NCI-H146 treated with DMSO at 0.1 percent for 48 hours (cell line): ENCODE data around the gene OMA1.
"Not testable (repeated sequence)": the region's sequence is repeated elsewhere in the genome, so short reads cannot be mapped to it uniquely, and the experiment has no call there.

Experiments
- DNase-seq: peaks from one replicate; lab custom pipeline; 2025; ENCODE audit not compliant: unreplicated experiment; lab: John Stamatoyannopoulos, UW

Gene OMA1

GRCh38 chr1:58546520-58547308, at the start of gene OMA1:
TSS of gene OMA1 (minus strand) at chr1:58546726. CDS start at chr1:58539294, 7,432 bp downstream.
- DNase-seq: peak; percentile 94

- no peak for DNase-seq
Observed at GRCh38 chr1:58594546-58594945, 48.0 kb upstream of the OMA1 start.

- no peak for DNase-seq
Observed at GRCh38 chr1:58592522-58593134, 46.1 kb upstream of the OMA1 start.

GRCh38 chr1:58591806-58592205, 45.3 kb upstream of the OMA1 start:
- no peak for DNase-seq

GRCh38 chr1:58590019-58590418, 43.5 kb upstream of the OMA1 start:
- no peak for DNase-seq

- no peak for DNase-seq
Observed at GRCh38 chr1:58588396-58588795, 41.9 kb upstream of the OMA1 start.

GRCh38 chr1:58587667-58588066, 41.1 kb upstream of the OMA1 start:
- DNase-seq: no peak

- DNase-seq: no peak
Observed at GRCh38 chr1:58586271-58586670, 39.7 kb upstream of the OMA1 start.

GRCh38 chr1:58585581-58586151, 39.1 kb upstream of the OMA1 start:
- DNase-seq: no peak

- DNase-seq: no peak
Observed at GRCh38 chr1:58585166-58585565, 38.6 kb upstream of the OMA1 start.

- DNase-seq: no peak
Observed at GRCh38 chr1:58584082-58584895, 37.8 kb upstream of the OMA1 start.

GRCh38 chr1:58583496-58583895, 37.0 kb upstream of the OMA1 start:
- DNase-seq: no peak

GRCh38 chr1:58582143-58582542, 35.6 kb upstream of the OMA1 start:
- DNase-seq: not testable (repeated sequence)

GRCh38 chr1:58581641-58582040, 35.1 kb upstream of the OMA1 start:
- no peak for DNase-seq

GRCh38 chr1:58580186-58580585, 33.7 kb upstream of the OMA1 start:
- DNase-seq: no peak

- DNase-seq: no peak
Observed at GRCh38 chr1:58577654-58578030, 31.1 kb upstream of the OMA1 start.

GRCh38 chr1:58576727-58577653, 30.5 kb upstream of the OMA1 start, which contains the start of gene TACSTD2:
TSS of gene TACSTD2 (minus strand) at chr1:58577252. CDS start at chr1:58577156, 96 bp downstream.
- peak; percentile 14 for DNase-seq

GRCh38 chr1:58576325-58576726, 29.8 kb upstream of the OMA1 start:
- no peak for DNase-seq

GRCh38 chr1:58575551-58576324, 29.2 kb upstream of the OMA1 start:
- no peak for DNase-seq

GRCh38 chr1:58574816-58575215, 28.3 kb upstream of the OMA1 start:
- DNase-seq: no peak
